ENCODE results near the gene MPP3.

Gene MPP3

GRCh38 chr17:43831633-43832032, 1.3 kb downstream of the MPP3 start:
- TF ChIP-seq CTCF (IDR thresholded peaks at IDR 0.05; ENCODE audit: borderline replicate concordance, insufficient read depth, low read depth, low read length) = no peak
- H3K4me3 ChIP-seq (ENCODE audit: low read depth, low read length) = no peak overlapping the region

GRCh38 chr17:43830510-43831140, 2.3 kb downstream of the MPP3 start:
- TF ChIP-seq CTCF (IDR thresholded peaks at IDR 0.05; ENCODE audit: borderline replicate concordance, insufficient read depth, low read depth, low read length) = no peak
- no peak overlapping the region for H3K4me3 ChIP-seq (ENCODE audit: low read depth, low read length)

GRCh38 chr17:43829738-43830137, 3.2 kb downstream of the MPP3 start:
- no peak for TF ChIP-seq CTCF (IDR thresholded peaks at IDR 0.05; ENCODE audit: borderline replicate concordance, insufficient read depth, low read depth, low read length)
- no peak overlapping the region for H3K4me3 ChIP-seq (ENCODE audit: low read depth, low read length)

- TF ChIP-seq CTCF (IDR thresholded peaks at IDR 0.05; ENCODE audit: borderline replicate concordance, insufficient read depth, low read depth, low read length) = no peak
- H3K4me3 ChIP-seq (ENCODE audit: low read depth, low read length) = no peak overlapping the region
Observed at GRCh38 chr17:43827596-43827995, 5.3 kb downstream of the MPP3 start.

- TF ChIP-seq CTCF (IDR thresholded peaks at IDR 0.05; ENCODE audit: borderline replicate concordance, insufficient read depth, low read depth, low read length) = no peak
- H3K4me3 ChIP-seq (ENCODE audit: low read depth, low read length) = no peak overlapping the region
Observed at GRCh38 chr17:43826206-43826605, 6.7 kb downstream of the MPP3 start.

- H3K4me3 ChIP-seq (ENCODE audit: low read depth, low read length) = no peak overlapping the region
- no peak for TF ChIP-seq CTCF (IDR thresholded peaks at IDR 0.05; ENCODE audit: borderline replicate concordance, insufficient read depth, low read depth, low read length)
Observed at GRCh38 chr17:43825567-43825966, 7.4 kb downstream of the MPP3 start.

GRCh38 chr17:43823350-43824084, 9.4 kb downstream of the MPP3 start:
- TF ChIP-seq CTCF (IDR thresholded peaks at IDR 0.05; ENCODE audit: borderline replicate concordance, insufficient read depth, low read depth, low read length) = no peak
- H3K4me3 ChIP-seq (ENCODE audit: low read depth, low read length) = no peak overlapping the region

All from GM12875 (cell line).